ENCODE results near the gene HOXA11.

Gene HOXA11

DNA sequence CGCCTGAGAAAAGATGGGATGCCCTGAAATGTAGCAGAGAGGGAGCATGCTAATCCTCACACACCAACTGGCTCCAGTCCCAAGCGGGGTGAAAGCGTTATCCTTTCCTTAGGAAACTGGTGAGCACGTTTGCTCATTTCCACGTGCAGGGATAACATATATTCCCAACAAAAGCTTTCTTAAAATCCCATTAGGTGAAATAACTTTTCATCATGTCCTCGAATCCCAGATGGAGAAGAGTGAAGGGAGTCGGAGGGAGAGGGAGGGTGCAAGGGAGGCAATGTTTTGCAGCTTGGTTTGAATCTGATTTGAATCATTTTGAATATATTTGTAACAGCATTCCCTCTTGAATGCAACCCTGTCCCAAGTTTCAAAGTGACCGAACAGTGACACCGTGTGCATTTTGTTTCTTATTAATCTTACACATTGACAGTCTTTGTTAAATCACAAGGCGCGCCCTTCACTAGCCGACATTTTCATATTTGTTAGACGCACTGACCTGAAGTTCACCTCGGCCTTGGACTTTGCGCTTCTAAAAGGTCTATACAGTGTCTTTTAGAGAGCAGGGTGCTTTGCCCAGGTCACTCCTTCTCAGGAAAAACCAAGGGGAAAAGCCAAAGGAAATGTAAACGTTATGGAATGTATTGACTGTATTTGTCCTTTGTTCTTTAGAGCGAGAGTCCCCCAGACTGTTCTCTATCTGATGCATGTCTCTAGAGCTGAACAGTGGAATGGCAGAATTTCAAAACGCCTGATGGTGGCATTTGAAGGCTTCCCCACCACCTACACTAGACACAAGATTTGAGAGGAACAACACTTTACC is 51.4 kb downstream of the HOXA11 start:
- no peak for DNase-seq (ENCODE audit: low spot score)
- Mint-ChIP-seq H3K27ac (no peak overlapping the region), H3K9me3 (no peaks in the 10 kb centered on the region), H3K4me3 (no peak overlapping the region), H3K27me3 (ENCODE audit: low read depth) (peaks cover 65% of the 10 kb centered on the region), H3K36me3 (ENCODE audit: low read depth) (peaks cover 2% of the 10 kb centered on the region), H3K4me1 (ENCODE audit: low read depth) (peaks cover 11% of the 10 kb centered on the region)

DNA sequence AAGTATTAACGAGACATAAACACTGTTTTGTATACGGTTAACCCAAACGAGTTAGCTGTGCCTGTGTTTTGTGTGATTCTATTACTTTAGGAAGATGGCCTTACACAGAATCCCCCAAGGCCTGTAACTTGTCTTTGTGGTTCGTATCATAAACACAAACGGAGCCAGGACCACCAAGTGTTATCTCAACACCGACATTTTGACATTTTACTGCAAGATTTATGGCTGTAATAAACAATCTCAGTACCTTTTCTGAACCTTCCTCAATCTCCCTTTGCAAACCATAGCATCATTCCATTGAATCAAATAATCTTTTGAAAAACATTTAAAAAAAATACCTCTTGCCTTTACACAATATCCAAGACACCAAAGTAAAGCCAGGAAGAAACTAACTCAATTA is 52.1 kb downstream of the HOXA11 start:
- H3K27me3 Mint-ChIP-seq (ENCODE audit: low read depth): peaks cover 64% of the 10 kb centered on the region
- peaks cover 11% of the 10 kb centered on the region for H3K4me1 Mint-ChIP-seq (ENCODE audit: low read depth)
- no peak overlapping the region for H3K27ac Mint-ChIP-seq
- H3K36me3 Mint-ChIP-seq (ENCODE audit: low read depth): peaks cover 2% of the 10 kb centered on the region
- no peak for DNase-seq (ENCODE audit: low spot score)
- H3K9me3 Mint-ChIP-seq: no peaks in the 10 kb centered on the region
- H3K4me3 Mint-ChIP-seq: no peak overlapping the region

- no peaks in the 10 kb centered on the region for H3K9me3 Mint-ChIP-seq
- H3K36me3 Mint-ChIP-seq (ENCODE audit: low read depth): peaks cover 2% of the 10 kb centered on the region
- peaks cover 11% of the 10 kb centered on the region for H3K4me1 Mint-ChIP-seq (ENCODE audit: low read depth)
- DNase-seq (ENCODE audit: low spot score): no peak
- peaks cover 63% of the 10 kb centered on the region for H3K27me3 Mint-ChIP-seq (ENCODE audit: low read depth)
- H3K4me3 Mint-ChIP-seq: peak overlapping the region; percentile 12
- H3K27ac Mint-ChIP-seq: no peak overlapping the region
These were observed 52.8 kb downstream of the HOXA11 start for GRCh38 chr7:27132214-27132613.

DNA sequence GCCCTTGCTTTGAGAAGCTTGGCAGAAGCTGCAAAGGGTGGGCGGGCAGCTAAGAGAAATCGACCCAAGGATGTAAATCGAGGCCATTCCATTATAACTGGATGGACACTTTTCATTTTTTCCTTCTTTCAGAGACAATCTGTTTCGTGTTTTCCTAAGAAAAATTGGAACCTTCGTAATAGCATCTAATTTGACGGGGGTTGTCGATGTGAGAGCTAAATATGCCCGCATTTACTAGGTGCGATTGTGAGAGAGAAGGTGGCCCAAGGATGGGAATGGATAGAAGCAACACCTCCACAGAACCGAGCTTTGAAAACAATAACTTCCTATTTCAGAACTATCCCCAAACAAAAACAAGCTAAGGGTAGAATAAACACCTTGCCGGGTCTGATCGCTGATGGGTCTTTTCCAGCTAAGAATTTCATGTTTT is 53.6 kb downstream of the HOXA11 start:
- peaks cover 2% of the 10 kb centered on the region for H3K36me3 Mint-ChIP-seq (ENCODE audit: low read depth)
- DNase-seq (ENCODE audit: low spot score): no peak
- no peaks in the 10 kb centered on the region for H3K9me3 Mint-ChIP-seq
- no peak overlapping the region for H3K27ac Mint-ChIP-seq
- peaks cover 65% of the 10 kb centered on the region for H3K27me3 Mint-ChIP-seq (ENCODE audit: low read depth)
- peaks cover 11% of the 10 kb centered on the region for H3K4me1 Mint-ChIP-seq (ENCODE audit: low read depth)
- peak overlapping the region; percentile 55 for H3K4me3 Mint-ChIP-seq

Measured in T-helper 2 cell treated with Interferon-gamma antibody and Interleukin-4, amounts not matched to agents 5 μg/mL and 100 μg/mL, for 36 hours (primary cell).